GM19455 (cell line): ENCODE results near the gene TEC.

Source experiments
- ATAC-seq: cut with Tn5 transposase; IDR thresholded peaks from one replicate; pipeline ENCODE4 v1.9.1; 2021; ENCODE audit not compliant: unreplicated experiment

Gene TEC

GRCh38 chr4:48270523-48270897 is 872 bp upstream of the TEC start:
- ATAC-seq: no peak

- ATAC-seq: peak; percentile 82
These were observed 354 bp upstream of the TEC start for GRCh38 chr4:48269861-48270522.

- no peak for ATAC-seq
These were observed 2.1 kb downstream of the TEC start for GRCh38 chr4:48267574-48267973.

GRCh38 chr4:48266781-48267180 is 2.9 kb downstream of the TEC start:
- ATAC-seq: no peak

GRCh38 chr4:48262926-48263325 is 6.7 kb downstream of the TEC start:
- no peak for ATAC-seq

GRCh38 chr4:48262484-48262883 is 7.2 kb downstream of the TEC start:
- ATAC-seq: no peak

GRCh38 chr4:48261281-48261680 is 8.4 kb downstream of the TEC start:
- no peak for ATAC-seq

GRCh38 chr4:48259748-48260147 is 9.9 kb downstream of the TEC start:
- no peak for ATAC-seq

- ATAC-seq: no peak
These were observed 10.7 kb downstream of the TEC start for GRCh38 chr4:48258845-48259397.

GRCh38 chr4:48255959-48256342 is 13.7 kb downstream of the TEC start:
- no peak for ATAC-seq

GRCh38 chr4:48255072-48255958 is 14.3 kb downstream of the TEC start:
- no peak for ATAC-seq

GRCh38 chr4:48254381-48255071 is 15.1 kb downstream of the TEC start:
- ATAC-seq: no peak

- ATAC-seq: no peak
These were observed 17.3 kb downstream of the TEC start for GRCh38 chr4:48252313-48252712.

GRCh38 chr4:48250980-48251379 is 18.7 kb downstream of the TEC start:
- no peak for ATAC-seq

GRCh38 chr4:48250343-48250742 is 19.3 kb downstream of the TEC start:
- ATAC-seq: no peak

GRCh38 chr4:48249378-48249777 is 20.3 kb downstream of the TEC start:
- ATAC-seq: no peak

- ATAC-seq: no peak
These were observed 21.1 kb downstream of the TEC start for GRCh38 chr4:48248559-48248953.

- ATAC-seq: peak; percentile 67
These were observed 21.6 kb downstream of the TEC start for GRCh38 chr4:48247878-48248558.

- ATAC-seq: peak; percentile 64
These were observed 22.3 kb downstream of the TEC start for GRCh38 chr4:48247142-48247877.

- no peak for ATAC-seq
These were observed 25.0 kb downstream of the TEC start for GRCh38 chr4:48244665-48245064.
